GM18519 (cell line): ENCODE results near the gene IDI1.
"Not testable (repeated sequence)": the region's sequence is repeated elsewhere in the genome, so short reads cannot be mapped to it uniquely, and the experiment has no call there.

Experiments used
- ATAC-seq: cut with Tn5 transposase; IDR thresholded peaks from one replicate; pipeline ENCODE4 v1.9.1; 2021; ENCODE audit warnings: mild to moderate bottlenecking, moderate library complexity; ENCODE audit not compliant: unreplicated experiment, low FRiP score

IDI1 gene

GRCh38 chr10:1048732-1049424 lies at the start of gene IDI1:
IDI1 (minus strand) TSS chr10:1049119; CDS start chr10:1049003, 116 bp downstream.
- ATAC-seq: peak; percentile 74

DNA sequence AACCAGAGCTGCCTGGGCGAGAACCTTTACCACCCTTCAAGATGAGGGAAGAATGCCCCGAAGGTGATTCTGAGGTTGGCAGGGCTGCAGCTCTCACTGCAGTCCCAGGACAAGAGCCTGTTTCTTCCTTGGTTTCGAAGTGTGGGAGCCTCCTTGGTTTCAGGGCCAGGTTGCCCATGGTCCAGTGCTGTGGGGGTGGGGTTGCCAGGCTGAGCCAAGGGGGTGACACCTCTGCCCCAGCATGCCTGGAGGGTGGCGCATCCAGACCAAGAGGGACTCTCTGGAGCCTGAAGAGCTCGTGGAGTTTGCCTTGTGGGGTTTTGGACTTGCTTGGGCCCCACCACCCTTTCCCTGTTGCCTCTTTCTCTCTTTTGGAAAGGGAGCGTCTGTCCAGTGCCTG lies 48.5 kb upstream of the IDI1 start:
- no peak for ATAC-seq

DNA sequence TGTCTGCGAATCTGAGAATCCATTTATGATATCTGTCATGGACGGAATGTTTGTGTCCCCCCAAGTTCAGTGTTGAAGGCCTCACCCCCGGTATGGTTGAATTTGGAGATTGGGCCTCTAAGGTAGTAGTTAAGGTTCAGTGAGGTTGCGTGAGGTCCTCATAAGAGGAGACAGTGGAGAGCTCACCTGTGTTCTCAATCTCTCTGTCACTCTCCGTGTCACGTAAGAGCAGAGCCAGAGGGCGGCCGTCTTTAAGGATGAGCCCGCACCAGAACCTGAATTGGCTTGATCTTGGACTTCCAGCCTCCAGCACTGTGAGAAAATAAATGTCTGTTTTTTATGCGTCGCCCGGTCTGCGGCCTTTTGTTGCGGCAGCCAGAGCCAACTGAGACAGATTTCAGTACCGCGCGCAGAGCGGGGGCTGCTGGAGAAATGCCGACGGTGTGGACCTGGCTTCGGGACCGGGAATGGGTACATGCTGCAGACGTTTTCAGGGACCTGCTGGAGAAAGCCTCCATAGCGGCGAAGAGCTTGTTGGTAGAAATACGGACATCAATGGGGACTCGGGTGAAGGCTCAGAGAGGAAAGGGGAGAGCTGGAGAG lies 47.5 kb upstream of the IDI1 start:
- ATAC-seq: no peak

- no peak for ATAC-seq
Measured at GRCh38 chr10:1095498-1095897, 46.6 kb upstream of the IDI1 start.

- no peak for ATAC-seq
Measured at GRCh38 chr10:1094112-1095057, 45.5 kb upstream of the IDI1 start.

DNA sequence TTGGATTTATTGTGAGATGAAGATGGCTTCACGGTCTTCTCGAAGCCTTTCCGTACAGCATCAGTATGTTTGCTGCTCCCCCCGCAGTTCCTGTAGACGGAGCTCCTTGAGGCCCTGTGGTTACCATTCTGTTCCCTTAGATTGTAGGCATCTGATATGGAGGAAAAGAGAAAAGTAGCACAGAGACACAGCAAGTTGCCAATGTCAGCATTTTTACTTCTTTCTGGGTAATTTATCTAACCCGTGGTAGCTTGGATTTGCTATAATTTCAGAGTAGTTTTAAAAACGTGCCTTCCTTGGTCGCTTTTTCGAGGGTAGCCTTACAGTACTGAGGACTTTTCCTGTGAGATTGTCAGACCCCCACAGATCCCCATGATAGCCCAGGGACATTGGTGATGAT lies 44.8 kb upstream of the IDI1 start:
- ATAC-seq: no peak

DNA sequence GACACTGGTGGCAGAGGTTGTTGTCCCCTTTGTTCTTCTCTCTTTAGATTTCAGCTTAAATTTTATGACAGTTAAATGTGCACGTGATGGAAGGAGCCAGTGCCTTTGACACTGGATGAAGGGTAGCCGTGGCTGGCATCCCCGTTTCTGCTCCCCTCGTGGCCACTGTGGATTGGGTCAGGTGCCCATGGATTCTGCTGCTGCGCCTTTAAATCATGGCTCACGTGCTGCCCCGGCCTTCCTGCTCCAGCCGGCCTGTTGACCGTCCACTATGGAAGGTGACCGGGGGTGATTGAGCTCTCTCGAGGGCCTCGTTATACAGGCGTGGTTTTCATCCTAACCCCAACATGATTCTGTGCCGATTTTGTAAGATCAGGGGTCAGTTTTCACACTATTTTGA lies 41.8 kb upstream of the IDI1 start:
- ATAC-seq: no peak

DNA sequence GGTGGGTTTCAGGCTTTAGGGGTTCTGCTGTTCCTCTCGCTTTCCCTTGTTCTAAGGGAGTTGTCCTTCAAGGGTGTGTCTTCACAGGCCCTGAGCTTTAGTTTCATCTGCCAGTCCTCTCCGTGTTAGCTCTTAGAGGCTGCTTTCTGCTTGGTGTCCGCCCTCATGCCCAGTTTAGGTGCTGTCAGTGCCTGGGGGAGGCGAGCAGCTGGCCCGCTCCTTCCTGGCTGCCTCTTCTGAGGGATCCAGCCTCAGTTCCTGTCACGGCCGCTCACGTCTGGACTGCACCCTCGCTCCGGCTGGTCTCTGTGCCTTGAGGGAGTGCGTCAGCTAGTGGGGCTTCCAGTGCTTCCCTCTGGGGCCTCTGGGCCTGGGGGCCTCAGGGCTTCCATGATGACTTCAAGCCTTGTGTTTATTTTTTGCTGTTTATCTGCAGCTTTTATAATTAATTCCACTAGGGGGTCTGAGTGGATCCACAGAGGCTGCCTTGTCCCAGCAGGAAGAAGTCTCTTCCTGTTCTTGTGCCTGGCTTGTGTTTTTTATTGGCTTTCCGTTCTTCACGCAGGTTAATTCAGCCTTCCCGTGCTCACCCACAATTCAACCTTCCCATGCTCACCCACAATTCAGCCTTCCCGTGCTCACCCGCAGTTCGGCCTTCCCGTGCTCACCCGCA lies 40.2 kb upstream of the IDI1 start:
- ATAC-seq: no peak

- ATAC-seq: no peak
Measured at GRCh38 chr10:1086787-1087186, 37.9 kb upstream of the IDI1 start.

- no peak for ATAC-seq
Measured at GRCh38 chr10:1085258-1085657, 36.3 kb upstream of the IDI1 start.

GRCh38 chr10:1084011-1084950 lies 35.4 kb upstream of the IDI1 start:
- ATAC-seq: no peak

DNA sequence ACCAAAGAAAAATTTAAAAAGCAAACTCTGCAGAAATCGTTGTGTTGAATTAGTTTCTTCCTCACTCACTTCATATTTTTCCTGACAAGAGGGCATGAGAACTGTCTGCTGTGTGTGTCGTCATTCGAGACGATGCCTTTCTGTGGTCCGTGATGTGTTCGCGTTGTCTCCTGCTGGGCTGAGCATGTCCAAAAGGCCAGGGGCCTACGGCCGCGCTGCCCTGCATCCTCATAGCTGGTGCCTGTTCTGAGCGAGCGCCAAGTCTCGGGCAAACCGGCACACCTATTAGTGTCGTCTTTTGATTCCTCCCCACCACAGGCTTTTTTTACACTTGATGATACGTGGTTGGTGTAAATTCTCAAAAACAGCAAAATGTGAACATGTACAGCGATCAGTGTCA lies 34.7 kb upstream of the IDI1 start:
- ATAC-seq: no peak

- no peak for ATAC-seq
Measured at GRCh38 chr10:1078668-1079067, 29.7 kb upstream of the IDI1 start.

DNA sequence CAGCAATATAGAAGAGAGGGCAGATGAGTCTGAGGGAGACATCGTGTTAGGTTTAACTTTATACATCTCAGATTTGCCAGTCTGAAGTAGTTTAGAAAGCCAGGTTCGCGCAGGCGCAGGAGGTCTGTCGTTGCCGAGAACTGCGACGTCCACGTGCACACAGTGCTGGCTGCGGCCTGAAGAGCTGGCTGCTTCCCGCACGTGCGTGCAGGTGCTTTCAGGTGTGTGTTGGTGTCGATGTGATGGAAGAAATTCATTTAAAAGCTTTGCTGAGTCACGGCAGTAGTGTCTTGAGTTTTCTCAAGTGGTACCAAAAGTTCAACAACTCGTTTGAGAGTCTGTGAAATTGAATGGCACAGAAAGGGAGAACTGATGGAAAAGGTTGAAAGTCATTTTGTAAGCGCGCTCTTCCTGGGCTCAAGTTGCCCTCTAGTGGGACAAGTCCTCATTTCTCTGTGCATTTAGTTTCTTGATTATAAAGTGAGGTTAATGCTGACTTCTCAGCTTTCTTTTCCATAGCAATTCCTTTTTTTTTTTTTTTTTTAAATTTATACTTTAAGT lies 25.9 kb upstream of the IDI1 start:
- ATAC-seq: no peak

DNA sequence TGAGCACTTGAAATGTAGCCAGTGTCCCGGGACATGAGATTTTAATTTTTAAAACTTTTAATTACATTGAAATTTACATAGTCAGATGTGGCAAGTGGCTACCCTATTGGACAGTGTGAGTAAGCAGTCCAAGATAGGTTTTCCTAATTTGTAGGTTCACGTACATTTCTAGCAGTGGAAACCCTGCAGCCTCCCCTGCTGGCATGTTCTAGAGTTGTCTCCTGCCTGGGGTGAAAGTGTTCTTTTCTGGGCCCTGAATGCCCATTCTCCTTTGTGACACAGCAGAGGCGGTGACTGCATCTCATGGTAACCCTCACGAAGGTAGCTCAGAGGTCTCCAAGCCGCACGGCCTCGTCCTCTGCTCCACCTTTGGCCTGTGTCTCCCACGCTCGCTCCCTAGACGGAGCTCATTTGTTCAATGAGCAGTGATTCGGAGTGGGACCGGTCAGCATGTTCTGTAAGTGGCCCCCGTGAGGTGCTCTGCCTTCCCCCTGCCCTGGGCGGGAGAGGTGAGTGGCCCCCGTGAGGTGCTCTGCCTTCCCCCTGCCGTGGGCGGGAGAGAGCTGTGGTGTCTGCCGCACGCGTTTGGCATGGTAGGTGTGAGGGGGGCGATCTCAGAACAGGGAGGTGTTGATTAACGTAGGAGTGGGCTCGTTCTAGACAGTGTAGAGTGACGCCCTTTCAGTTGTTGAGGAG lies 25.3 kb upstream of the IDI1 start:
- no peak for ATAC-seq

- ATAC-seq: no peak
Measured at GRCh38 chr10:1070919-1071318, 22.0 kb upstream of the IDI1 start.

- ATAC-seq: no peak
Measured at GRCh38 chr10:1068380-1069361, 19.8 kb upstream of the IDI1 start.

DNA sequence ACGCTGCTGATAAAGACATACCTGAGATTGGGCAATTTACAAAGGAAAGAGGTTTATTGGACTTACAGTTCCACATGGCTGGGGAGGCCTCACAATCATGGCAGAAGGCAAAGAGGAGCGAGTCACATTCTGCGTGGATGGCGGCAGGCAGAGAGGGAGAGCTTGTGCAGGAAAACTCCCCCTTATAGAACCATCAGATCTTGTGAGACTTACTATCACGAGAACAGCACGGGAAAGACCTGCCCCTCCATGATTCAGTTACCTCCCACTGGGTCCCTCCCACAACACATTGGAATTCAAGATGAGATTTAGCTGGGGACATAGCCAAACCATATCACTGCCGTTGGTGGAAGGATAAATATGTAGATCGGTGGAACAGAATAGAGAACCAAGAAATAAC lies 17.8 kb upstream of the IDI1 start:
- not testable (repeated sequence) for ATAC-seq
